MM.1S (cell line): ENCODE measurements around the gene KDM2A.
"Not testable (repeated sequence)": the region's sequence is repeated elsewhere in the genome, so short reads cannot be mapped to it uniquely, and the experiment has no call there.

Source experiments
- DNase-seq: peaks from one replicate; pipeline ENCODE4 v3.0.0-alpha.2; 2015
- H2AFZ ChIP-seq: fragments of 300-600 bp; sonication (generic); 2 replicates; pipeline ENCODE4 v1.6.0; 2016; ENCODE audit warnings: antibody characterized with exemption, low read length
- H3F3A ChIP-seq: fragments of 300-600 bp; sonication (generic); 2 replicates; pipeline ENCODE4 v1.6.1; 2016; ENCODE audit warnings: mild to moderate bottlenecking, antibody characterized with exemption, low read length, moderate library complexity, mixed read lengths; ENCODE audit not compliant: insufficient read depth
- H3K27ac ChIP-seq: fragments of 300-600 bp; sonication (generic); 2 replicates; pipeline ENCODE4 v1.5.1; 2016; ENCODE audit warnings: mild to moderate bottlenecking, low read length
- H3K27me3 ChIP-seq: fragments of 300-600 bp; sonication (generic); replicated peaks from 2 replicates; pipeline ENCODE4 v1.6.0; 2016; ENCODE audit warnings: low read length; ENCODE audit not compliant: insufficient read depth
- H3K36me3 ChIP-seq: fragments of 300-600 bp; sonication (generic); replicated peaks from 2 replicates; pipeline ENCODE4 v1.6.1; 2016; ENCODE audit warnings: mild to moderate bottlenecking, low read length, mixed read lengths; ENCODE audit not compliant: insufficient read depth
- H3K4me1 ChIP-seq: fragments of 300-600 bp; sonication (generic); 2 replicates; pipeline ENCODE4 v1.6.1; 2016; ENCODE audit warnings: low read length, mixed read lengths
- H3K4me2 ChIP-seq: fragments of 300-600 bp; sonication (generic); 2 replicates; pipeline ENCODE4 v1.6.0; 2016; ENCODE audit warnings: low read depth, low read length
- H3K4me3 ChIP-seq: fragments of 300-600 bp; sonication (generic); 2 replicates; pipeline ENCODE4 v1.5.1; 2016; ENCODE audit warnings: low read length, mixed read lengths
- H3K79me2 ChIP-seq: fragments of 300-600 bp; sonication (generic); 2 replicates; pipeline ENCODE4 v1.6.1; 2016; ENCODE audit warnings: mixed run types, low read length, mixed read lengths
- H3K9ac ChIP-seq: fragments of 300-600 bp; sonication (generic); 2 replicates; pipeline ENCODE4 v1.6.1; 2016; ENCODE audit warnings: low read length, mixed read lengths
- H3K9me2 ChIP-seq: fragments of 300-600 bp; sonication (generic); replicated peaks from 2 replicates; pipeline ENCODE4 v1.6.1; 2016; ENCODE audit warnings: mild to moderate bottlenecking, low read length, mixed read lengths; ENCODE audit not compliant: insufficient read depth
- H3K9me3 ChIP-seq: fragments of 300-600 bp; sonication (generic); replicated peaks from 2 replicates; pipeline ENCODE4 v1.6.1; 2016; ENCODE audit warnings: mild to moderate bottlenecking, low read length, mixed read lengths; ENCODE audit not compliant: insufficient read depth
- H4K20me1 ChIP-seq: fragments of 300-600 bp; sonication (generic); 2 replicates; pipeline ENCODE4 v1.6.1; 2016; ENCODE audit warnings: mild to moderate bottlenecking, low read length, moderate library complexity, mixed read lengths; ENCODE audit not compliant: insufficient read depth
- CTCF ChIP-seq: fragments of 300-600 bp; sonication (generic); IDR thresholded peaks from 2 replicates; pipeline ENCODE4 v1.5.1; 2016; ENCODE audit warnings: antibody characterized with exemption, low read length, mixed read lengths
- EZH2 ChIP-seq: fragments of 300-600 bp; sonication (generic); optimal IDR thresholded peaks from 2 replicates; pipeline ENCODE3; 2017; ENCODE audit warnings: low read depth, mild to moderate bottlenecking, antibody characterized with exemption, low read length, mixed read lengths
- EZH2phosphoT487 ChIP-seq: fragments of 300-600 bp; sonication (generic); IDR thresholded peaks from 2 replicates; pipeline ENCODE4 v1.6.1; 2018; ENCODE audit warnings: antibody characterized with exemption, low read length

Gene KDM2A

GRCh38 chr11:67255864-67256263 lies 136.8 kb downstream of the KDM2A start:
- H3F3A ChIP-seq, result peaks cover 53% of the 10 kb centered on the region
- H3K27me3 ChIP-seq, result no peaks in the 10 kb centered on the region
- no peaks in the 10 kb centered on the region for H3K4me1 ChIP-seq
- H3K36me3 ChIP-seq, result peaks cover 36% of the 10 kb centered on the region
- H4K20me1 ChIP-seq, result no peaks in the 10 kb centered on the region; the same call in none of the 2 replicates
- no peak overlapping the region for H3K27ac ChIP-seq
- H3K9me3 ChIP-seq, result no peaks in the 10 kb centered on the region
- no peak overlapping the region for H3K9ac ChIP-seq
- H3K79me2 ChIP-seq, result peaks cover 36% of the 10 kb centered on the region
- no peaks in the 10 kb centered on the region for H3K9me2 ChIP-seq
- no peak overlapping the region for H3K4me2 ChIP-seq
- no peak for DNase-seq
- H3K4me3 ChIP-seq, result no peak overlapping the region
- H2AFZ ChIP-seq, result no peak overlapping the region
- TF ChIP-seq EZH2 (no peak), EZH2phosphoT487 (no peak), CTCF (no peak)

GRCh38 chr11:67256477-67257135 lies 137.5 kb downstream of the KDM2A start:
- H3K9ac ChIP-seq, result no peak overlapping the region
- TF ChIP-seq CTCF (no peak), EZH2phosphoT487 (no peak), EZH2 (no peak)
- no peak overlapping the region for H3K4me2 ChIP-seq
- no peaks in the 10 kb centered on the region for H3K4me1 ChIP-seq
- H3K79me2 ChIP-seq, result peaks cover 28% of the 10 kb centered on the region
- no peaks in the 10 kb centered on the region for H3K9me2 ChIP-seq
- H2AFZ ChIP-seq, result no peak overlapping the region
- H3F3A ChIP-seq, result peaks cover 45% of the 10 kb centered on the region
- H3K27me3 ChIP-seq, result no peaks in the 10 kb centered on the region
- H3K4me3 ChIP-seq, result no peak overlapping the region
- peaks cover 29% of the 10 kb centered on the region for H3K36me3 ChIP-seq
- no peaks in the 10 kb centered on the region; the same call in none of the 2 replicates for H4K20me1 ChIP-seq
- no peak for DNase-seq
- no peaks in the 10 kb centered on the region for H3K9me3 ChIP-seq
- H3K27ac ChIP-seq, result no peak overlapping the region

- Histone ChIP-seq H3K36me3 (peaks cover 4% of the 10 kb centered on the region), H3K9ac (no peak overlapping the region), H3K9me3 (no peaks in the 10 kb centered on the region), H3K4me1 (peaks cover 16% of the 10 kb centered on the region), H4K20me1 (no peaks in the 10 kb centered on the region; the same call in 1 of the 2 replicates), H3K4me2 (no peak overlapping the region), H3K4me3 (no peak overlapping the region), H2AFZ (no peak overlapping the region), H3K79me2 (no peaks in the 10 kb centered on the region), H3K27ac (no peak overlapping the region), H3K27me3 (no peaks in the 10 kb centered on the region), H3K9me2 (no peaks in the 10 kb centered on the region), H3F3A (peaks cover 35% of the 10 kb centered on the region)
- TF ChIP-seq CTCF, result no peak
- no peak for TF ChIP-seq EZH2
- no peak for TF ChIP-seq EZH2phosphoT487
- no peak for DNase-seq
Observed at GRCh38 chr11:67260406-67260805, 141.3 kb downstream of the KDM2A start.

- Histone ChIP-seq H3K4me2 (peak overlapping the region; percentile 96), H3F3A (peaks cover 34% of the 10 kb centered on the region), H3K4me3 (peak overlapping the region; percentile 66), H2AFZ (peak overlapping the region; percentile 90), H3K4me1 (peaks cover 22% of the 10 kb centered on the region)
- DNase-seq, result peak; percentile 41
- H3K79me2 ChIP-seq, H4K20me1 ChIP-seq, H3K36me3 ChIP-seq, H3K9ac ChIP-seq, H3K9me2 ChIP-seq, H3K27me3 ChIP-seq, H3K27ac ChIP-seq, H3K9me3 ChIP-seq: not testable (repeated sequence)
Observed at GRCh38 chr11:67260885-67261639, 142.0 kb downstream of the KDM2A start.
